CD4-positive, alpha-beta T cell treated with Interleukin-10 for 1 hour (primary cell): ENCODE data around the gene TCF19.

ENCODE experiments used
- DNase-seq: peaks from one replicate; pipeline ENCODE4 v3.0.0-alpha.2; 2020

TCF19 gene

GRCh38 chr6:31129130-31129529 lies 29.3 kb upstream of the TCF19 start:
- no peak for DNase-seq

- DNase-seq = no peak
These were observed 27.6 kb upstream of the TCF19 start for GRCh38 chr6:31130751-31131150.

- no peak for DNase-seq
These were observed 26.8 kb upstream of the TCF19 start for GRCh38 chr6:31131595-31131994.

- DNase-seq = no peak
These were observed 25.6 kb upstream of the TCF19 start for GRCh38 chr6:31132806-31133205.

GRCh38 chr6:31135710-31136109 lies 22.7 kb upstream of the TCF19 start:
- no peak for DNase-seq

- no peak for DNase-seq
These were observed 19.4 kb upstream of the TCF19 start, which contains the start of gene PSORS1C2 for GRCh38 chr6:31138982-31139381. Gene PSORS1C2, minus strand, starts transcription at chr6:31139066. Its CDS starts 40 bp downstream, at chr6:31139026.

GRCh38 chr6:31139599-31139998 lies 18.8 kb upstream of the TCF19 start:
- no peak for DNase-seq

- DNase-seq = no peak
These were observed 17.7 kb upstream of the TCF19 start for GRCh38 chr6:31140643-31141042.

GRCh38 chr6:31142361-31142761 lies 16.0 kb upstream of the TCF19 start:
- DNase-seq = no peak

- DNase-seq = no peak
These were observed 15.2 kb upstream of the TCF19 start for GRCh38 chr6:31143148-31143547.

- DNase-seq = no peak
These were observed 14.0 kb upstream of the TCF19 start for GRCh38 chr6:31144296-31144969.

- DNase-seq = no peak
These were observed 13.4 kb upstream of the TCF19 start for GRCh38 chr6:31144970-31145340.

GRCh38 chr6:31145386-31145785 lies 13.0 kb upstream of the TCF19 start:
- no peak for DNase-seq

- no peak for DNase-seq
These were observed 8.5 kb upstream of the TCF19 start for GRCh38 chr6:31149827-31150447.

GRCh38 chr6:31152781-31153180 lies 5.6 kb upstream of the TCF19 start:
- DNase-seq = no peak

GRCh38 chr6:31154436-31154835 lies 4.0 kb upstream of the TCF19 start:
- no peak for DNase-seq

- no peak for DNase-seq
These were observed 1.7 kb upstream of the TCF19 start for GRCh38 chr6:31156641-31157040.

GRCh38 chr6:31157513-31158139 lies 763 bp upstream of the TCF19 start, which contains the start of gene CCHCR1:
Gene CCHCR1, minus strand, starts transcription at chr6:31157802. Its CDS starts 202 bp downstream, at chr6:31157600.
- no peak for DNase-seq

- DNase-seq = peak; percentile 17
These were observed 770 bp downstream of the TCF19 start for GRCh38 chr6:31158863-31159855.

GRCh38 chr6:31161216-31162126 lies 3.1 kb downstream of the TCF19 start:
- no peak for DNase-seq

- DNase-seq = no peak
These were observed 4.2 kb downstream of the TCF19 start for GRCh38 chr6:31162463-31163165.
